Spleen (tissue), 7 donors: ENCODE results near the gene PACSIN3.

Experiments used
- CTCF ChIP-seq, 11 experiments: fragments of 200-600 bp in 7 of 11; fragments of 450-650 bp in 4 of 11; sonication (generic) in 4 of 11; IDR thresholded peaks in 8 of 11; conservative IDR thresholded peaks in 3 of 11; 1 replicate in 7 of 11; 2 replicates in 4 of 11; pipeline versions ENCODE4 v1.4.0 to v1.8.0; 2016 to 2021; ENCODE audit warnings: antibody characterized with exemption in 11 of 11, inconsistent platforms in 4 of 11, mild to moderate bottlenecking in 1 of 11
- POLR2A ChIP-seq, 3 donors: fragments of 450-650 bp; IDR thresholded peaks; one replicate each; pipeline ENCODE4 v1.5.1; 2017; ENCODE audit warnings: antibody characterized with exemption in 3 of 3, mild to moderate bottlenecking in 1 of 3
- POLR2AphosphoS5 ChIP-seq, 3 donors: sonication (generic); formaldehyde crosslinking; IDR thresholded peaks; one replicate each; pipeline ENCODE4 v1.5.1; 2017; ENCODE audit warnings: antibody characterized with exemption in 3 of 3
- donor health status: DM: no; HTN: no; CAD: no; lungs with moderate emphysema.
- donor health status: DM: no; HTN: no; CAD: no.
- donor health status: DM: no; HTN: no; CAD: no.

- TF ChIP-seq CTCF (IDR thresholded peaks at IDR 0.05 in 8 of 11, conservative IDR thresholded peaks at IDR 0.05 in 3 of 11), result no peak
- TF ChIP-seq POLR2A (IDR thresholded peaks at IDR 0.05), result no peak
- no peak for TF ChIP-seq POLR2AphosphoS5 (IDR thresholded peaks at IDR 0.05)
Observed at GRCh38 chr11:47225552-47226400, 39.5 kb upstream of the PACSIN3 start.
